HEK293T (cell line): ENCODE data around the gene RHOXF1.
"Not testable (repeated sequence)": the region's sequence is repeated elsewhere in the genome, so short reads cannot be mapped to it uniquely, and the experiment has no call there.

Experiments
- CTCF ChIA-PET: fragments of 350-600 bp; formaldehyde crosslinking; extraction: SDS; loops from one replicate; lab custom pipeline; 2021; ENCODE audit warnings: antibody characterized with exemption, inconsistent platforms; lab: Yijun Ruan, JAX
- POLR2A ChIA-PET: fragments of 350-600 bp; formaldehyde crosslinking; extraction: SDS; loops from one replicate; lab custom pipeline; 2020; ENCODE audit warnings: antibody characterized with exemption, inconsistent platforms; lab: Yijun Ruan, JAX
- DNase-seq: peaks from one replicate; pipeline ENCODE4 v3.0.0; 2012; ENCODE audit warnings: mixed read lengths; ENCODE audit errors: extremely low spot score
- ARNT ChIP-seq: fragments of 450-650 bp; IDR thresholded peaks from 2 replicates; pipeline ENCODE4 v1.6.1; 2017; ENCODE audit warnings: mild to moderate bottlenecking
- BHLHE40 ChIP-seq: fragments of 450-650 bp; IDR thresholded peaks from 2 replicates; pipeline ENCODE4 v1.6.1; 2016; ENCODE audit warnings: mild to moderate bottlenecking, moderate library complexity, borderline replicate concordance
- CTBP1 ChIP-seq: fragments of 450-650 bp; IDR thresholded peaks from 2 replicates; pipeline ENCODE4 v1.6.1; 2016; ENCODE audit warnings: borderline replicate concordance
- ELF4 ChIP-seq: fragments of 450-650 bp; IDR thresholded peaks from 2 replicates; pipeline ENCODE4 v1.6.1; 2017; ENCODE audit warnings: antibody characterized with exemption
- FOXA1 ChIP-seq: fragments of 450-650 bp; IDR thresholded peaks from 2 replicates; pipeline ENCODE4 v1.6.1; 2016; ENCODE audit warnings: mild to moderate bottlenecking
- FOXK2 ChIP-seq: fragments of 450-650 bp; IDR thresholded peaks from 2 replicates; pipeline ENCODE4 v1.6.1; 2016; ENCODE audit warnings: mild to moderate bottlenecking
- FOXM1 ChIP-seq: fragments of 450-650 bp; IDR thresholded peaks from 2 replicates; pipeline ENCODE4 v1.6.1; 2017; ENCODE audit warnings: mild to moderate bottlenecking, borderline replicate concordance
- HDGF ChIP-seq: fragments of 450-650 bp; IDR thresholded peaks from 2 replicates; pipeline ENCODE4 v1.6.1; 2017; ENCODE audit warnings: antibody characterized with exemption, borderline replicate concordance
- L3MBTL2 ChIP-seq: fragments of 450-650 bp; conservative IDR thresholded peaks from 2 replicates; pipeline ENCODE4 v1.6.1; 2016; ENCODE audit warnings: mild to moderate bottlenecking
- LEF1 ChIP-seq: fragments of 450-650 bp; IDR thresholded peaks from 2 replicates; pipeline ENCODE4 v1.6.1; 2017; ENCODE audit warnings: mild to moderate bottlenecking, borderline replicate concordance
- NFRKB ChIP-seq: fragments of 450-650 bp; IDR thresholded peaks from 2 replicates; pipeline ENCODE4 v1.6.1; 2016; ENCODE audit warnings: mild to moderate bottlenecking, moderate library complexity
- PKNOX1 ChIP-seq: fragments of 450-650 bp; IDR thresholded peaks from 2 replicates; pipeline ENCODE4 v1.6.1; 2016
- SP1 ChIP-seq: fragments of 450-650 bp; IDR thresholded peaks from 2 replicates; pipeline ENCODE4 v1.6.1; 2017
- SUZ12 ChIP-seq: fragments of 450-650 bp; IDR thresholded peaks from 2 replicates; pipeline ENCODE4 v1.6.1; 2016; ENCODE audit warnings: mild to moderate bottlenecking
- TARDBP ChIP-seq: fragments of 450-650 bp; IDR thresholded peaks from 2 replicates; pipeline ENCODE4 v1.6.1; 2016
- ZNF384 ChIP-seq: fragments of 450-650 bp; IDR thresholded peaks from 2 replicates; pipeline ENCODE4 v1.6.1; 2016

Gene RHOXF1

GRCh38 chrX:120144178-120144844, 28.6 kb upstream of the RHOXF1 start:
- POLR2A ChIA-PET = no interaction called here

GRCh38 chrX:120140293-120140981, 24.7 kb upstream of the RHOXF1 start:
- ChIA-PET POLR2A (no interaction called here), CTCF (no interaction called here)
- no peak for TF ChIP-seq SUZ12
- no peak for TF ChIP-seq LEF1
- TF ChIP-seq ARNT = no peak
- TF ChIP-seq SP1 = no peak
- TF ChIP-seq TARDBP = no peak
- TF ChIP-seq HDGF = no peak
- no peak for TF ChIP-seq PKNOX1
- no peak for TF ChIP-seq BHLHE40
- no peak for TF ChIP-seq ZNF384
- no peak for TF ChIP-seq NFRKB
- TF ChIP-seq CTBP1 = no peak
- no peak for TF ChIP-seq FOXK2
- no peak for TF ChIP-seq FOXA1
- no peak for TF ChIP-seq ELF4
- TF ChIP-seq L3MBTL2 = no peak
- TF ChIP-seq FOXM1 = no peak
- no peak for DNase-seq

More at GRCh38 chrX:120144178-120144844, 28.6 kb upstream of the RHOXF1 start:
- TF ChIP-seq NFRKB (no peak), TARDBP (no peak), BHLHE40 (no peak), HDGF (no peak), ELF4 (no peak), LEF1 (no peak), L3MBTL2 (no peak), FOXK2 (no peak), ARNT (no peak), SP1 (no peak)
- CTCF ChIA-PET = no interaction called here
- no peak for DNase-seq

- ChIA-PET POLR2A (no interaction called here), CTCF (no interaction called here)
- no peak for TF ChIP-seq ARNT
- no peak for TF ChIP-seq FOXM1
- TF ChIP-seq L3MBTL2 = no peak
- no peak for TF ChIP-seq SP1
- TF ChIP-seq FOXK2 = no peak
- no peak for TF ChIP-seq LEF1
- TF ChIP-seq TARDBP = no peak
- TF ChIP-seq NFRKB = no peak
- no peak for DNase-seq
Measured at GRCh38 chrX:120137439-120137838, 21.7 kb upstream of the RHOXF1 start.

- ChIA-PET POLR2A (no interaction called here), CTCF (no interaction called here)
- TF ChIP-seq FOXK2 (no peak), ELF4 (no peak), FOXA1 (no peak), LEF1 (no peak), ZNF384 (no peak), HDGF (no peak), FOXM1 (no peak), CTBP1 (no peak), L3MBTL2 (no peak), SP1 (no peak), ARNT (no peak), PKNOX1 (no peak), NFRKB (no peak), BHLHE40 (no peak), TARDBP (no peak), SUZ12 (no peak)
- no peak for DNase-seq
Measured at GRCh38 chrX:120136840-120137239, 21.1 kb upstream of the RHOXF1 start.

- TF ChIP-seq SP1 (no peak), ZNF384 (no peak)
- CTCF ChIA-PET = no interaction called here
- POLR2A ChIA-PET = no interaction called here
- no peak for DNase-seq
Measured at GRCh38 chrX:120136128-120136527, 20.4 kb upstream of the RHOXF1 start.

GRCh38 chrX:120128306-120128846, 12.7 kb upstream of the RHOXF1 start:
- POLR2A ChIA-PET, CTCF ChIA-PET, DNase-seq: not testable (repeated sequence)

- TF ChIP-seq CTBP1 (no peak), FOXA1 (no peak), FOXK2 (no peak), TARDBP (no peak), PKNOX1 (no peak), SUZ12 (no peak), ARNT (no peak), ZNF384 (no peak), L3MBTL2 (no peak), BHLHE40 (no peak), SP1 (no peak), LEF1 (no peak), HDGF (no peak), NFRKB (no peak)
- ChIA-PET CTCF (no interaction called here), POLR2A (no interaction called here)
- no peak for DNase-seq
Measured at GRCh38 chrX:120125444-120125843, 9.7 kb upstream of the RHOXF1 start.
